ENCODE data around the gene COL4A2. TPM values are rescaled to one million over a fixed set of nuclear protein-coding genes. Genes with fewer than 3 reads are reported as not detected.

Gene COL4A2
- total and polyA plus RNA-seq, 12 donors, result 70.9 to 1,589 (median 171) TPM

GRCh38 chr13:110493613-110494012 lies 186.5 kb downstream of the COL4A2 start:
- H3K27ac ChIP-seq, result no peak overlapping the region
- no peak for DNase-seq
- TF ChIP-seq CTCF (IDR thresholded peaks at IDR 0.05), result no peak
- no peak for TF ChIP-seq POLR2A (IDR thresholded peaks at IDR 0.05)
- no peaks in the 10 kb centered on the region for H3K27me3 ChIP-seq
- WGBS, 4 donors, result 90 to 97% (median 95%) methylated on average over 5 to 9 of the region's 9 CpGs
- H3K36me3 ChIP-seq (replicated peaks in 1 of 2), result peaks cover 0 to 27% of the 10 kb centered on the region in 2 donors
- H3K9me3 ChIP-seq (replicated peaks in 1 of 3), result no peaks in the 10 kb centered on the region
- no peak overlapping the region for H3K4me3 ChIP-seq
- no peaks in the 10 kb centered on the region for H3K4me1 ChIP-seq (replicated peaks in 1 of 2)
- intact Hi-C loops (cut with DNase I), result no loop called here

- Histone ChIP-seq H3K4me1 (replicated peaks in 1 of 2) (no peaks in the 10 kb centered on the region), H3K27me3 (no peaks in the 10 kb centered on the region), H3K36me3 (replicated peaks in 1 of 2) (peaks cover 0 to 26% of the 10 kb centered on the region in 2 donors), H3K9me3 (replicated peaks in 1 of 3) (no peaks in the 10 kb centered on the region), H3K4me3 (no peak overlapping the region), H3K27ac (no peak overlapping the region)
- no peak for TF ChIP-seq POLR2A (IDR thresholded peaks at IDR 0.05)
- no peak for TF ChIP-seq CTCF (IDR thresholded peaks at IDR 0.05)
- 79 to 93% (median 87%) methylated on average over 2 to 3 of the region's 3 CpGs for WGBS, 4 donors
- no peak for DNase-seq
- intact Hi-C loops (cut with DNase I), result no loop called here
Observed at GRCh38 chr13:110495376-110495775, 188.3 kb downstream of the COL4A2 start.

DNA sequence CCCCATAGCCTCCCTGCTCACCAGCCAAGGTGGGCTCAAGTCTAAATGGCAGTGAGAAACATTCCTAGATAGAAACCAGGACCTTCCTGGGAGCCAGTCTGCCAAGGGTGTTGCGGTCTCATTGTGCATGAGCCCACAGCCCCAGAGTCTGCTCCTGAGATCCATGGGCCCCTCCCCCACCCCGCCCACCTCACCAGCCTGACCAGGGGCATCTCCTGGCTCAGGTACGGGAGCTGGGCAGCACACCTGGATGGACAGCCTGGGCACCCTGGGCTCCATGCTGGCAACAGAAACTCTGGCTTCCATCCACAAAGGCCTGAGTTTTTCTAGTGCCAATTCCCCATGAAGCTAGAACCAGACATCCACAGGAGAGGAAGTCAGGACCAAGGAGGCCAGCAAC lies 188.8 kb downstream of the COL4A2 start:
- H3K9me3 ChIP-seq (replicated peaks in 1 of 3), result no peaks in the 10 kb centered on the region
- DNase-seq, result no peak
- no peak for TF ChIP-seq POLR2A (IDR thresholded peaks at IDR 0.05)
- no peak for TF ChIP-seq CTCF (IDR thresholded peaks at IDR 0.05)
- H3K27me3 ChIP-seq, result no peaks in the 10 kb centered on the region
- H3K27ac ChIP-seq, result no peak overlapping the region
- 90 to 98% (median 94%) methylated on average over 2 to 3 of the region's 3 CpGs for WGBS, 4 donors
- intact Hi-C loops (cut with DNase I), result no loop called here
- no peak overlapping the region for H3K4me3 ChIP-seq
- peaks cover 0 to 26% of the 10 kb centered on the region in 2 donors for H3K36me3 ChIP-seq (replicated peaks in 1 of 2)
- H3K4me1 ChIP-seq (replicated peaks in 1 of 2), result no peaks in the 10 kb centered on the region

GRCh38 chr13:110496281-110496680 lies 189.2 kb downstream of the COL4A2 start:
- Histone ChIP-seq H3K4me1 (replicated peaks in 1 of 2) (no peaks in the 10 kb centered on the region), H3K36me3 (replicated peaks in 1 of 2) (peaks cover 0 to 22% of the 10 kb centered on the region in 2 donors), H3K27ac (no peak overlapping the region), H3K27me3 (no peaks in the 10 kb centered on the region), H3K4me3 (no peak overlapping the region), H3K9me3 (replicated peaks in 1 of 3) (no peaks in the 10 kb centered on the region)
- no peak for TF ChIP-seq CTCF (IDR thresholded peaks at IDR 0.05)
- TF ChIP-seq POLR2A (IDR thresholded peaks at IDR 0.05), result no peak
- intact Hi-C loops (cut with DNase I), result no loop called here
- no peak for DNase-seq
- 93 to 98% (median 95%) methylated on average over 2 to 3 of the region's 3 CpGs; no CpG with 5 or more reads in 1 of the 4 donors for WGBS, 4 donors
